ENCODE measurements around the gene SLC9A3. TPM values are rescaled to one million over a fixed set of nuclear protein-coding genes. Genes with fewer than 3 reads are reported as not detected.

The SLC9A3 gene
- total RNA-seq, 1 donor from 2014 or later, result 1.6 TPM

DNA sequence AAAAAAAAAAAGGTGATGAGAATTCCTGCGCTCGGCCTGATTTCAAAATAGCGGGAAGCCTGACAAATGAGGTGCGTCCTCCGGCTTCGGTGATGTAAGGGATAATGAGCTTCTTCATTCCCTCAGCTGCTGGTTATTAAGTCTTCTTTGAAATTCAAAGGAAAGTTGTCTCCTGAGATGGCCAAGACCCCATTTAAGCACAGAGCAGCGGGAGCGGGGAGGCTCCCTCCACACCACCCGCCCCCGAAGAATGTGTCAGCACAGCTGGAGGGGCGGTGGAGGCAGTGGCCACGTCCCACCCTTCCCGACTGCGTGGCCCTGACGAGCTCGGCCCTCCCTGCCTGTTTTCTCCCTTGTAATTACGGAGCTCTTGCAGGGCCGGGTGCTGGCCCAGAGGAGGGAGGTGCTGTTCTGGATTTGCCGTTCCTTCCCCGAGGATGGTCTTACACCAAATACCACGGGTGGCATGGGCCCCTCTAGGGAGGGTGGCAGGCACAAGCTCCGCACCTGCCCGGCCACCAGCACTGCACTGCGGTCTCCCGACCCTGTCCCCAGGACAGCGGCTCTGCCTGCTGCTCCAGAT lies 31.0 kb downstream of the SLC9A3 start:
- FAIRE-seq (no peak), DNase-seq (ENCODE audit: low read depth) (no peak)
- H3K4me3 ChIP-seq (ENCODE audit: low read depth, low read length), result no peak overlapping the region
- no peaks in the 10 kb centered on the region for H3K27me3 ChIP-seq (ENCODE audit: control insufficient read depth, insufficient read depth, low read length)
- TF ChIP-seq, protein P1, sequence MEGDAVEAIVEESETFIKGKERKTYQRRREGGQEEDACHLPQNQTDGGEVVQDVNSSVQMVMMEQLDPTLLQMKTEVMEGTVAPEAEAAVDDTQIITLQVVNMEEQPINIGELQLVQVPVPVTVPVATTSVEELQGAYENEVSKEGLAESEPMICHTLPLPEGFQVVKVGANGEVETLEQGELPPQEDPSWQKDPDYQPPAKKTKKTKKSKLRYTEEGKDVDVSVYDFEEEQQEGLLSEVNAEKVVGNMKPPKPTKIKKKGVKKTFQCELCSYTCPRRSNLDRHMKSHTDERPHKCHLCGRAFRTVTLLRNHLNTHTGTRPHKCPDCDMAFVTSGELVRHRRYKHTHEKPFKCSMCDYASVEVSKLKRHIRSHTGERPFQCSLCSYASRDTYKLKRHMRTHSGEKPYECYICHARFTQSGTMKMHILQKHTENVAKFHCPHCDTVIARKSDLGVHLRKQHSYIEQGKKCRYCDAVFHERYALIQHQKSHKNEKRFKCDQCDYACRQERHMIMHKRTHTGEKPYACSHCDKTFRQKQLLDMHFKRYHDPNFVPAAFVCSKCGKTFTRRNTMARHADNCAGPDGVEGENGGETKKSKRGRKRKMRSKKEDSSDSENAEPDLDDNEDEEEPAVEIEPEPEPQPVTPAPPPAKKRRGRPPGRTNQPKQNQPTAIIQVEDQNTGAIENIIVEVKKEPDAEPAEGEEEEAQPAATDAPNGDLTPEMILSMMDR (IDR thresholded peaks at IDR 0.05; ENCODE audit: insufficient read depth, low read length, severe bottlenecking), result no peak
- H3K36me3 ChIP-seq (ENCODE audit: control insufficient read depth, insufficient read depth, low read length), result no peaks in the 10 kb centered on the region

DNA sequence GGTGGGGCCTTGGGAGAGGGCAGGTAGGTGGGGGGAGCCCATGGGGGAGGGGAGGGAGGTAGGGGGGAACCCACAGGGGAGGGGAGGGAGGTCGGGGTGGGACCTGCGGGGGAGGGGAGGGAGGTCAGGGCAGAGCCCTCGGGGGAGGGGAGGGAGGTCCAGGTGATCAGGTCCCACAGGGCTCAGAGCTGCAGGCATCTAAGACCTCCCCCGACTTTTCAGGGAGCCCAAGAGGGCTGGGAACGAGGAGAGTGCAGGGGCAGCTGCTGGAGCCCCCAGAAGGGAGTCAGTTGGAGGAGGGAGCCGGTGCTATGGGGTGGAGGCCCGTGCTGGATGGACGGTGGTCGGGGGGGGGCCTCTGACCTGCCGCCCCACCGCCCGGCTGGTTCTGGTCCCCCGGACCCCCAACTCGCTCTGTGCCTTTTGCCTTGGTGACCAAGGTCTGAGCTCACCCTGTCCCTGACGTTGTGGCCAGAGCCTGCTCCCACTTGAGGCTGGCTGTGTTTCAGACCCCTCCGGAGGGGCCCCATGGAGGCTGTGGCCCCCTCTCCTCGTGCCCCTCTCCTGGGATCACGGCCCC lies 31.8 kb downstream of the SLC9A3 start:
- Histone ChIP-seq H3K4me3 (ENCODE audit: low read depth, low read length) (no peak overlapping the region), H3K36me3 (ENCODE audit: control insufficient read depth, insufficient read depth, low read length) (no peaks in the 10 kb centered on the region), H3K27me3 (ENCODE audit: control insufficient read depth, insufficient read depth, low read length) (no peaks in the 10 kb centered on the region)
- TF ChIP-seq, protein P1 (IDR thresholded peaks at IDR 0.05; ENCODE audit: insufficient read depth, low read length, severe bottlenecking), result no peak
- DNase-seq (ENCODE audit: low read depth), result no peak
- no peak for FAIRE-seq

DNA sequence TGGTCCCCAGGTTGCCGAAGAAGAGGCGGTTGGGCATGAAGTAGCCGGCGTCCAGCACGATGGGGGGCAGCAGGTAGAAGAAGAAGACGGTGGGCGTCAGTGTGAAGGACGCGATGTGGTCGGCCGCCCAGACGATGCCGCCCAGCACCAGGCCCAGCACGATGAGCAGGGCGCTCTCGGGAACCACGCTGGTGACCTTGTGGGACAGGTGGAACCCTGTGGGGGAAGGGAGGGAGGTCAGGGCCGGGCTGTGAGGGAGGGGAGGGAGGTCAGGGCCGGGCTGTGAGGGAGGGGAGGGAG lies 32.4 kb downstream of the SLC9A3 start:
- DNase-seq (ENCODE audit: low read depth) (no peak), FAIRE-seq (no peak)
- TF ChIP-seq, protein P1 (IDR thresholded peaks at IDR 0.05; ENCODE audit: insufficient read depth, low read length, severe bottlenecking), result no peak
- Histone ChIP-seq H3K36me3 (ENCODE audit: control insufficient read depth, insufficient read depth, low read length) (no peaks in the 10 kb centered on the region), H3K27me3 (ENCODE audit: control insufficient read depth, insufficient read depth, low read length) (no peaks in the 10 kb centered on the region), H3K4me3 (ENCODE audit: low read depth, low read length) (no peak overlapping the region)

DNA sequence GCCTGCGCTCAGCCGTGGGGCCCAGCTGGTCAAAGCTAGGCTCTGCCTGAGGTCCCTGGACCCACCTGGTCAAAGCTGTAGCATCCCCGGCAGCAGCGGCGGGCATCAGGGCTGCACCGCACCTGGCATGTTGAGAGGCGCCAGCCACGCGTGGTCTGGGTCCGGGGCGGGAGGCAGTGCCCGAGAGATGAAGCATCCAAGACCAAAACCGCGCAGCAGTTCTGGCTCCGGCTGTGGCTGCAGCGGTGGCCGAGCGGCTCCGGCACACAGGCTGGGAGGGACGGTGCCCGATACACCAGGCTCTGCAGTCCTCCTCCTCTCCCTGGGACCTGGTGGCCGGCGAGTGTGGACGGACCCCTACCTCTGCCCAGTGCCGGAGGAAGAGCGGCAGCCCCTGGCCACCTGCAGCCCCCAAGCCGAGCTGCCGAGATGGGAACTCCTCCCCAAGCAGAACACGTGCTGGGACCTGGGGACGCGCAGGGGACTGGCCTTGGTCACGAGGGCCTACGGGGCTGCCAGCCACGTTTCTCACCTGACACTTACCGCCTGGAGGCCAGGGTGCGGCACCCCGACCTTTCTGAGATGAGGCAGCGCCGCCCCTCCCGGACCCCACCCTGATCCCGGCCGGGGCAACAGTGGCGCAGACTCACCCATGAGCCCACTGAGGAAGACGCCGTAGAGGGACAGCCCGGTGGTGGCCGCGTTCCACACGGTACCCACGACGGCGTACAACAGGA lies 33.0 kb downstream of the SLC9A3 start:
- H3K27me3 ChIP-seq (ENCODE audit: control insufficient read depth, insufficient read depth, low read length), result no peaks in the 10 kb centered on the region
- no peaks in the 10 kb centered on the region for H3K36me3 ChIP-seq (ENCODE audit: control insufficient read depth, insufficient read depth, low read length)
- DNase-seq (ENCODE audit: low read depth), result no peak
- TF ChIP-seq, protein P1 (IDR thresholded peaks at IDR 0.05; ENCODE audit: insufficient read depth, low read length, severe bottlenecking), result no peak
- H3K4me3 ChIP-seq (ENCODE audit: low read depth, low read length), result no peak overlapping the region
- FAIRE-seq, result no peak

DNA sequence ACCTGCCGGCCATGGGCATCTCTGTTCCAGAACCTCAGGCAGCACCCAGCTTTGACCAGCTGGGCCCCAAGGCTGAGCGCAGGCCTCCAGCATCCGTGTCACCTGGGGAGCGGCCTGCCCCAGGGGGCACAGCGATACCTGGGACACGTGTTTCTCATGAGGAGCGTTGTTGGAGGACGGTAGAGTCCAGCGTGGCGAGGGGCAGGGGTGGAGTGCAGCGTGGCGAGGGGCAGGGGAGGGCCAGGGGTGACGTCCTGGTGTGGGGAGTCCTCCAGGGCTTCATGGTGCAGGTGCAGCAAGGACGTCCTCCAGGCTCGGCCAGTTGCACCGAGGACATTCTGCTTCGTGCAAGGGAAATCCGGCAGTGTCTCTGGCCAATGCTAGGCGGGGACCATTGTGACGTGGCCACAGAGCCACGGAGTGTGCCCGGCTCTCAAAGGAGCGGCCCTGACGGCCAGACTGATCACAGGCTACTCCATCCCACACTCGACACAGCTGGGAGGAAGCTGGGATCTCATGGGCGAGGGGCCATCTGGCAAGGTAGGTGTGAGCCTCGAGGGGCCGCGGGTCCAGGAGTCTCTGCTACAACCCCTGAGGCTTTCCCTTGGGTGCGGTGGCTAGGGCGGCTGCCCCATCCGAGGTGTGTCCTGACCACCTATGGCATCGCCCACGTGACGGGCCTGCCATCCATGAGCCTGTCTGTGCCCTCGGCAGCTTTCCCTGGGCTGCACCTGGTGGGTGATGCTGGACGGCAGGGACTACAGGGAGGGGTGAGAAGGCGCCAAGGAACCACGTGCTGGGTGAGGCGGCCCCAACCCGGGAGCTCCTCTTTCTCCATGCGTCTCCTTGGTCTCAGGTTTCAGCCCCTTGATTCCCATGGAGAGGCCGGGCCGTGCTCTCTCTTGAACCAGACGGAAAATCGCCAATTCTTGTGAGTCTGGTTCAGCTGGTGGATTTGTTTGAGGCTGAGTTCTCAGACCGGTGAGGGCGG lies 33.8 kb downstream of the SLC9A3 start:
- Histone ChIP-seq H3K36me3 (ENCODE audit: control insufficient read depth, insufficient read depth, low read length) (no peaks in the 10 kb centered on the region), H3K27me3 (ENCODE audit: control insufficient read depth, insufficient read depth, low read length) (no peaks in the 10 kb centered on the region), H3K4me3 (ENCODE audit: low read depth, low read length) (no peak overlapping the region)
- DNase-seq (ENCODE audit: low read depth) (no peak), FAIRE-seq (no peak)
- TF ChIP-seq, protein P1 (IDR thresholded peaks at IDR 0.05; ENCODE audit: insufficient read depth, low read length, severe bottlenecking), result no peak
